Measurements from ENCODE around the gene KAZN. TPM values are rescaled to one million over a fixed set of nuclear protein-coding genes. Genes with fewer than 3 reads are reported as not detected.
A peak's percentile ranks its signal among the peaks of the same experiment; 100 is the strongest.

Gene KAZN
- total RNA-seq, 2 donors from 2014 or later, result 0.31 to 1.4 TPM

DNA sequence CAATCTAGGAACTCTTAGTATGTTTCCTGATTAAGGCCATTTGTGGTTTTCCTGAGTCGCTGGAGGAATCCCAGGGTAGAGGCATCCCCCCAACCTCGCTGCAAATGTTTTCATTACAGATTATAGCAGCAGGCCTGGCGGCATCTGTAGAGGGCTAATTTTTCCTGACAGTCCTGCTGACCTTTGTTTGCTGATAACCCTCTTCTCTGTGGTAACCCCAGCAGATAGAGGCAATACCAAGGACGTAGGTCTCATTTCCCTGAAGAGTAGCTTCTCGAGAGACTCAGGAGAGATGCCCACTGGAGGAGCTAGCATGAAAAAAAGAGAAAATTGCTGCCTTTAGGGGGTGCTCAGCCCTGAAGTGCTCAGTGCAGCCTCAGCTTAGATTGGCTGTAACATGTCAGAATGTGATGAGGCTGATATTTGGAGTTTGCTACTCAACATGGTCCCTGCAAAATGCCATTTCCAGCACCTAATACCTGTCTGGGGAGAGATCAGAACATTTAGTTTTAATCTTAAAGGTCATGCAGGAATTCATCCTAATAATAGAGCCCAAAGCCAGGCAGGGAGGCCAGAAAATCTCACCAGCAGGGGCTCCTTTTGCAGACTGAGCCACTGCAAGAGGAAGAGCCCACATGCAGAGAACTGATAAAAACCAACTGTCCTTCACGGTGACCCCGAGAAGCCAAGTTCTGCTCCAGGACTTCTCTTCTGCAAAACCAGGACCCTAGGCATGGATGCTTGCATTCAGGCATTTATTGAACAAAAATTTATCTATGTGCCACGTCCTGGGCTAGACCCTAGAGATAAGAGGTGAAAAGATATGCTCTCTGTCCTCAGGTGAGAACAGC lies 184.5 kb downstream of the KAZN start:
- Mint-ChIP-seq H3K9me3 (no peaks in the 10 kb centered on the region), H3K27me3 (peaks cover 9 to 14% of the 10 kb centered on the region in 2 donors), H3K27ac (no peak overlapping the region), H3K4me3 (no peak overlapping the region), H3K36me3 (no peaks in the 10 kb centered on the region), H3K4me1 (ENCODE audit: low read depth in 2 of 2) (peaks cover 0 to 3% of the 10 kb centered on the region in 2 donors)
- DNase-seq (ENCODE audit: low spot score) (no peak), ATAC-seq (no peak)

GRCh38 chr1:14783592-14783886 lies 185.1 kb downstream of the KAZN start:
- Mint-ChIP-seq H3K27me3 (peaks cover 9 to 14% of the 10 kb centered on the region in 2 donors), H3K4me3 (no peak overlapping the region), H3K9me3 (no peaks in the 10 kb centered on the region), H3K27ac (no peak overlapping the region), H3K4me1 (ENCODE audit: low read depth in 2 of 2) (peaks cover 0 to 3% of the 10 kb centered on the region in 2 donors), H3K36me3 (no peaks in the 10 kb centered on the region)
- ATAC-seq (no peak), DNase-seq (ENCODE audit: low spot score) (no peak)

GRCh38 chr1:14784790-14785773 lies 186.6 kb downstream of the KAZN start:
- no peaks in the 10 kb centered on the region for H3K9me3 Mint-ChIP-seq
- H3K36me3 Mint-ChIP-seq, result no peaks in the 10 kb centered on the region
- H3K27me3 Mint-ChIP-seq, result peaks cover 9 to 14% of the 10 kb centered on the region in 2 donors
- no peak overlapping the region for H3K4me3 Mint-ChIP-seq
- H3K4me1 Mint-ChIP-seq (ENCODE audit: low read depth in 2 of 2), result no peaks in the 10 kb centered on the region
- no peak overlapping the region for H3K27ac Mint-ChIP-seq
- no peak for DNase-seq (ENCODE audit: low spot score)
- ATAC-seq, result no peak

DNA sequence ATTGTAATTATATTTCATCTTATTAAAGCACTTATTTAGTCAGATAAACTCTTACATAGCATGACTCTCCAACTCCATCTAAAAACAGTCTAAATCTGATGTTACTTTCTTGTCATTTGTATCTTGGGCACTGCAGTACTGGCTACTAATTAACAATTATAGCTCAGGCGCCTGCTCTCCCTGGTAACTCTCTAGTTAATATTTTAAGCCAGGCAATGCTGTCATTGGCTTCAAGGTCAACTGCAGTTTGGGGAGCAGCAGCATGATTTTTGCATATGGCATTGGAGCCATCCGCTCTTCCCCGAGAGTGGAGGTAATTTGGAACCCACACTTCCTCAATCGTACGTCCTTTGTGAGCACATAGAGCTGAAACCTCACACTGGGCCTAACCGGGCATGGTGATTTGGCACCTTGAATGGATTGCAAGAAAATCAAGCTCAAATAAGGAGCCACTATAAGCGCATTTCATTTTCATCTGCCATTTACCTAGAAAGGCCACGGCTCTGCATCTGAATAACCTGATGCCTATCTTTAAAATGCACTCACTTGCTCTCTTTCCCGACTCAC lies 187.7 kb downstream of the KAZN start:
- Mint-ChIP-seq H3K4me3 (no peak overlapping the region), H3K36me3 (no peaks in the 10 kb centered on the region), H3K4me1 (ENCODE audit: low read depth in 2 of 2) (no peaks in the 10 kb centered on the region), H3K27me3 (peaks cover 9 to 14% of the 10 kb centered on the region in 2 donors), H3K27ac (no peak overlapping the region), H3K9me3 (no peaks in the 10 kb centered on the region)
- ATAC-seq, result no peak
- no peak for DNase-seq (ENCODE audit: low spot score)

DNA sequence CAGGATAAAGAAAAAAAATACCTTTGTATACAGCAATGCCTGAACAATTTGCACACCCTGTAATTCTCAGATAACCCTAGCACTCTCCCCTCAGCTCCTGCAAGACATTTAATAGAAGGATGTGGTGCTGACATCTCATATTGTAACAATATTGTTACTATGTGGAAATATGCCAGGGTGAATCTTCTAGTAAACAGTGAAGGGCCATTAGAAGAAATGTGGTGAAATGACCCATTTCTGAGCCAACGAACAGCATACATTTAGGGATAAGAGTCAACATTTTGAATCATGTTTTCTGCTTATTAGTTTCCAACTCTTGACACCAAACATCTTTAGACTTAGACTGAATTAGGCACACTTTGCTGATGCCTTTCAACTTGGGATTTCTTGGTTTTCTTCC lies 188.2 kb downstream of the KAZN start:
- Mint-ChIP-seq H3K27me3 (peaks cover 9 to 14% of the 10 kb centered on the region in 2 donors), H3K4me1 (ENCODE audit: low read depth in 2 of 2) (no peaks in the 10 kb centered on the region), H3K9me3 (no peaks in the 10 kb centered on the region), H3K36me3 (no peaks in the 10 kb centered on the region), H3K27ac (no peak overlapping the region), H3K4me3 (no peak overlapping the region)
- DNase-seq (ENCODE audit: low spot score) (no peak), ATAC-seq (no peak)

DNA sequence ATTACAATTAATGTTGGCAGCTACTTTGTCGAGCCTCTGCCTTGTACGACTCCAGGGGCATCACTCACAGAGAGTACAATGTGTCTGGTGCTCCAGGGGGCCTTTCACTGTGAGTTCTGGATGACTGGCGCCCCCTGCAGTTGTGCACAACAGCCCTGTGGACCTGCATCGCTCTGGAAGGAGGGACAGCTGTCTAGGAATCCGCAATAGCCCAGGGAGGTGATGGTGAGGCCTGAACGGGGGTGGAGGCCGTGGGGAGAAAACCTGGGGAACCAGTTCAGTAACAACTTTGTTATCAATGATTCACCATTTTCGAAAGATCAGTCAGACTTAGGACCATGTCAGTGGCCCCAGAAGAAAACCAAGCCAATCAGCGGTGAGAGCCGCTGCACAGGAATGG lies 189.1 kb downstream of the KAZN start:
- no peaks in the 10 kb centered on the region for H3K4me1 Mint-ChIP-seq (ENCODE audit: low read depth in 2 of 2)
- DNase-seq (ENCODE audit: low spot score), result peak; percentile 26
- H3K4me3 Mint-ChIP-seq, result no peak overlapping the region
- no peak for ATAC-seq
- H3K27ac Mint-ChIP-seq, result no peak overlapping the region
- H3K27me3 Mint-ChIP-seq, result peaks cover 9 to 14% of the 10 kb centered on the region in 2 donors
- no peaks in the 10 kb centered on the region for H3K9me3 Mint-ChIP-seq
- H3K36me3 Mint-ChIP-seq, result no peaks in the 10 kb centered on the region

GRCh38 chr1:14788080-14788479 lies 189.6 kb downstream of the KAZN start:
- DNase-seq (ENCODE audit: low spot score), result peak; percentile 39
- H3K4me3 Mint-ChIP-seq, result no peak overlapping the region
- no peaks in the 10 kb centered on the region for H3K9me3 Mint-ChIP-seq
- no peak for ATAC-seq
- H3K27ac Mint-ChIP-seq, result no peak overlapping the region
- H3K27me3 Mint-ChIP-seq, result peaks cover 9 to 14% of the 10 kb centered on the region in 2 donors
- no peaks in the 10 kb centered on the region for H3K4me1 Mint-ChIP-seq (ENCODE audit: low read depth in 2 of 2)
- H3K36me3 Mint-ChIP-seq, result no peaks in the 10 kb centered on the region

DNA sequence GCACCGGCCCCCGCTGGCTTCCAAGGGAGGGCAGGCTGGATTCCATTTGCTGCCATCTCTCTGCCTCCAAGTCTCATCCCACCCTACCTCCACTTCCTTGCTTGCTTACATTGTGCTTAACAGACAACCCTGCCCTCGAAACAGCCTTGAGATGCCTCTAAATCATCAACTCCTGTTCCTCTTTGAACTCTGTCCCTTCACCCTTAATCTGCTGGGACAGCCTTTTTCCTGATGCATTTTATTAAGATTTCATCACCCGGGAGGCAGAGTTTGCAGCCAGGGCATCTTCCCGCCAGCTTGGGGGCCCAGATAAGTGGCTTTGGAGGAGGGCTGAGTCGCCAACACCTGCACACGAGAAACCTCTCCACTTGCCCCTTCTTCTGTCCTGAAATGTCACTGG lies 192.5 kb downstream of the KAZN start:
- Mint-ChIP-seq H3K27me3 (no peaks in the 10 kb centered on the region), H3K9me3 (no peaks in the 10 kb centered on the region), H3K4me1 (ENCODE audit: low read depth in 2 of 2) (peaks cover 0 to under 1% of the 10 kb centered on the region in 2 donors), H3K4me3 (no peak overlapping the region), H3K36me3 (no peaks in the 10 kb centered on the region), H3K27ac (no peak overlapping the region)
- no peak for ATAC-seq
- DNase-seq (ENCODE audit: low spot score), result no peak

DNA sequence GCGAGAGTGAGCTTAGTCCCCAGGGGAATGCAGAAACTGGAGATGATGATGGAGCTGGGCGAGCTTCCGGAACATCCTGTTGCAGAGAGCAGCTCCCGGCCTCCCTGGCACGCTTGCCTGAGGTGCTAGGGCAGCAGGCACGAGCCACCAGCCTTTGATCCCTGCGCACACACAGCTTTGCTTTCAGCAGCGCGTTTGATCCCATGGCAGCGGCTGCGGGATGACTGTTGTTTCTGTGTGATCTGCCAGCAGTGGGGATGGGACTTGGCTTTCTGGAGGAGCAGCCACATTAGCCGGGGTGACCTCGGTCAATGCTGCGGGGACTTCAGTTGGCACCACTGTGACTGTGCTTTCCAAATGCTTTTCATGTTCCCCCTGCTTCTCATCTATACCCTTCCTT lies 193.2 kb downstream of the KAZN start:
- ATAC-seq, result no peak
- Mint-ChIP-seq H3K4me3 (no peak overlapping the region), H3K27me3 (no peaks in the 10 kb centered on the region), H3K27ac (no peak overlapping the region), H3K4me1 (ENCODE audit: low read depth in 2 of 2) (peaks cover 0 to 5% of the 10 kb centered on the region in 2 donors), H3K9me3 (no peaks in the 10 kb centered on the region), H3K36me3 (no peaks in the 10 kb centered on the region)
- DNase-seq (ENCODE audit: low spot score), result peak; percentile 46

GRCh38 chr1:14794136-14794768 lies 195.8 kb downstream of the KAZN start:
- Mint-ChIP-seq H3K36me3 (no peaks in the 10 kb centered on the region), H3K9me3 (no peaks in the 10 kb centered on the region), H3K4me3 (no peak overlapping the region), H3K27me3 (no peaks in the 10 kb centered on the region), H3K27ac (no peak overlapping the region), H3K4me1 (ENCODE audit: low read depth in 2 of 2) (peaks cover 0 to 5% of the 10 kb centered on the region in 2 donors)
- ATAC-seq (no peak), DNase-seq (ENCODE audit: low spot score) (peak; percentile 6)

DNA sequence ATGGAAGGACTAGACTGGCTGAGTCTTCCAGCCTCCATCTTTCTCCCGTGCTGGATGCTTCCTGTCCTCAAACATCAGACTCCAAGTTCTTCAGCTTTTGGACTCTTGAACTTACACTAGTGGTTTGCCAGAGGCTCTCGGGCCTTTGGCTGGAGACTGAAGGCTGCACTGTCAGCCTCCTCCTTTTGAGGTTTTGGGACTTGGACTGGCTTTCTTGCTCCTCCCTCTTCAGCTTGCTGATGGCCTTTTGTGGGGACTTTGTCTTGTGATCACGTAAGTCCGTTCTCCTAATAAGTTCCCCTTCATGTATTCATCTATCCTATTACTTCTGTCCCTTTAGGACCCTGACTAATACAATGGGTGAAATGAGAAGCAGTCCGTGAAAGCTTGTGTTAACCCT lies 196.4 kb downstream of the KAZN start:
- ATAC-seq, result no peak
- Mint-ChIP-seq H3K4me1 (ENCODE audit: low read depth in 2 of 2) (peaks cover 0 to 5% of the 10 kb centered on the region in 2 donors), H3K9me3 (no peaks in the 10 kb centered on the region), H3K4me3 (no peak overlapping the region), H3K27ac (no peak overlapping the region), H3K36me3 (no peaks in the 10 kb centered on the region), H3K27me3 (peaks cover 2 to 5% of the 10 kb centered on the region in 2 donors)
- no peak for DNase-seq (ENCODE audit: low spot score)

- ATAC-seq (no peak), DNase-seq (ENCODE audit: low spot score) (no peak)
- Mint-ChIP-seq H3K27ac (no peak overlapping the region), H3K36me3 (no peaks in the 10 kb centered on the region), H3K27me3 (peaks cover 2 to 9% of the 10 kb centered on the region in 2 donors), H3K4me3 (no peak overlapping the region), H3K9me3 (no peaks in the 10 kb centered on the region), H3K4me1 (ENCODE audit: low read depth in 2 of 2) (peaks cover 0 to 5% of the 10 kb centered on the region in 2 donors)
Observed at GRCh38 chr1:14795589-14795988, 197.1 kb downstream of the KAZN start.

- ATAC-seq, result no peak
- Mint-ChIP-seq H3K27me3 (peaks cover 2 to 9% of the 10 kb centered on the region in 2 donors), H3K9me3 (no peaks in the 10 kb centered on the region), H3K4me3 (no peak overlapping the region), H3K27ac (no peak overlapping the region), H3K36me3 (no peaks in the 10 kb centered on the region), H3K4me1 (ENCODE audit: low read depth in 2 of 2) (peaks cover 0 to 5% of the 10 kb centered on the region in 2 donors)
- no peak for DNase-seq (ENCODE audit: low spot score)
Observed at GRCh38 chr1:14800014-14800413, 201.5 kb downstream of the KAZN start.
